Fibroblast of upper back skin (primary cell): Measurements from ENCODE around the gene ABCB4.
A peak's percentile ranks its signal among the peaks of the same experiment; 100 is the strongest.

ENCODE experiments used
- DNase-seq: peaks from one replicate; pipeline ENCODE4 v3.0.0-alpha.2; 2013

Gene ABCB4

DNA sequence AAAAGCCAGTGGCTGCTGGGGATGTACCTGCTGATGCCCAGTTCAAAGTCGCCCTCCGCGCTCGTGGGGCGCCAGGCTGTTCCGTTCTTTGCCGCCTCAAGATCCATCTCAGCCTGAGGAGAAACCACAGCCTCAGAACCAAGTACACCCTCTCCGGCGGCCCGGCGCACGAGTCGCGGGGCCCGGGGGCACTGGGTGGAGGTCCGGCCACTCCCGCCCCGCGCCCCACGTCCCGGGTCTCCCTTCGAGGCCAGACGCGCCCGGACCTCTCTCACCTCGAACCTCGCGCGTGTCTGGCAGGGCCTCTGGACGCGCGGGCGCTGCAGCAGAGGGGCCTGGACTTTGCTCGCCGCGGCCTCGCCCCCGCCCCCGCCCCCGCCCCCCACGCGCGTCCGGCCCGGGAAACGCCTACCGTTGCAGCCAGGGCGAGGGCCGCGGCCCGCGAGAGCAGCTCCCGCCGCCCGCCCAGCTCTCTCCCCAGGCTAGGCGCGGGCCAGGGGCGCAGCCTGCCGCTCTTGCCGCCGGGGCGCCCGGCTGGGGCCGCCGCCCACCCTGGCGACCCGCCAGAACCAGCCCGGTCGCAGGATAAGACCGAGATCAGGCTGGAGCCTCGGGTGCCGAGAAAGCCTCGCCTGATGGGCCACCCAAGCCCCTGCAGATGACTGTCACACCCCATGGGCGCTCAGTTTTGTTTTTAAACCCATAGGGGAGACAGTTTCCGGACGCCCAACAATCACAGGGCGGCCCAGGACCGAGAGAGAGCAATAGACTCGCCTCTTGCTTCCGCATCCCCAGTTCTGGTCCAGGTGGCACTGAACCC is at the start of gene ABCB4:
ABCB4 (minus strand) TSS at position 322 of the 820 bp plus-strand sequence; CDS start at position 107, 215 bp downstream.
- DNase-seq = no peak

DNA sequence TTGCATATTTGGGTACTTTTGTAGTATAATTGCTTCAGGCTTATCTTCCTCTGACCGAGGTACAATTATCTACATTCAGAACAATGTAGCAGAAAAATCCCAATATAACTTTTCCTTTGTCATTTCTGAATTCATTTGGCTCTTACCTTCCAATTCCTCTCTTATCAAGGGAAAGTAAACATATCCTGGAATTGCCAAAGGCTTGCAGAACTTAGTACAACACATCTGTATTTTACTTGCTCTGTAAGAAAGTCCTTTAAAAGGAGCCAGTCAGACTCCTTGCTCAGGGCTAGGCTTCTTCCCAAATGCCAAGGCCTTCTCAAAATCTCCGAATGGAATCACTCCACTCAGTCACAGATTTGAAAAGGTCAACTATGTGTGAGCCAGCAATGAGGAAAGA is 43.3 kb upstream of the ABCB4 start:
- no peak for DNase-seq

DNA sequence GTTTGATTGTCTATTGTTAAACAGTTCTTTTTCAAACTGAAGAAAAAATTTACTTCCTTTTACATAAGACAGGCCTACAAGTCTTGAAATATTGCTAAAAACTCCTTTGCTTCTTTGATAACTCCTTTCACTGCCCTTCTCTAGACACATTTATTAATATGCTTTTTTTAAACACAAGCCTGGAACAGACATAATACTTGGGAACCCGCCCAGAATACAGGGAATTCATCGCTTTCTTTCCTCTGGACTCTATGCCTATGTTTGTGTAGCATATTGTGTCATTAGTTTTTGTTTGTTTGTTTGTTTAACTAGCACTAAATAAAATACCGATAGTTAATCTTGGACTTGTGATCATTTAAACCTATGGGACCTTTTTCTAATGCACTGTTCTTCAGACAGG is 42.4 kb upstream of the ABCB4 start:
- DNase-seq = no peak

DNA sequence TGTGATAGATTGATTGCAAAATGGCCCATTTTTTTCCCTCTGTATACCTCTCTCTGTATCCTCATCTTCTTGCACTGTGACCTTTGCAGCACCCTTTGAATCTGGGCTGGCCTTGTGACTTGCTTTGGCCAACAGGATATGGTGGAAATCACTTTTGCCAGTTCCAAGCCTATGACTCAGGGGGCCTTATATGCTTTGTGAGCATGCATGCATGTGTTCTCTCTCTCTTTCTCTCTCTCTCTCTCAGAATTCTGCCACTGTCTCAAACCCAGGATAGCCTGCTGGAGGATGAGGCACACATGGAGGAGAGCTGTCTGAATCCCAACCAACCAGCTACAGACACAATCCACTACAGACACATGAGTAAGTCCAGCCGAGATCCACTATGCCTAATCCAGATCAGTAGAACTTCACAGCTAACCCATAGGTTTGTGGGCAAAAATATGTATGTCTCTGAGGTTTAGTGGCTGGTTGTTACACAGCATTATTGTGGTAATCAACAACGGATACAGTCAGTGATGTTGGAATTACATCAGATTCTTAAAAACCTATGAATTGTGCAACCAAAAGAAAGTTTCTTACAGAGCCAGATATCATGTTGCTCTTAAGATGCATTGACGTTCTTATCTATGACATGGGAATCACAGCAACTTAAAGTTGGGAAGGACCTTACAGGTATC is 41.8 kb upstream of the ABCB4 start:
- DNase-seq = peak; percentile 19

DNA sequence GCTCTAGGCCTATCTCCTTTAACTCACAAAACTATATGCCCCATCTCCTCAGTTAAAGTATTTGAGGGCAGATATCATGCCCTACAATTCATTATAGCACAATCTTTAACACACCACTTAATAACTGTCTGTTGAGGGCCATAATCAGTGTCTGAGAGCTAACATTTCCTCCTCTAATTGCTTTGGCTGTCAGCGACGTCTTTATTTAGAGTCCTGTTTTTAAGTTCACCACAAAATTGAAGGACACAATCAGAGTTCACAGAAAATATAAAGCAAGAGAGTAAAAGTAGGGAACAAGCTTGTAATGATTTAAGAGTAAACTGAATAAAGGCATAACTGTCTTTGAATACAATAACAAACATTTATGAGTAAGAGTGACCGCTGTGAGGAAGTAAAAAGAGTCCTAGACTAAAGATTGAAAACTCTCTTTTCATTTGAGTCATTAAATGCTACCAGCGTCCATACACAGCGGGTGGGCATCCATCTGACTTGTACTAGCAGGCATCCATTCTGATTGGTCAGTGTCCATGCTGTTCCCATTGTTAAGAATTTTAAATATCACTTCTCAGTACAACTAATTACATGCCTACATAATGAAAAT is 38.4 kb upstream of the ABCB4 start:
- no peak for DNase-seq

DNA sequence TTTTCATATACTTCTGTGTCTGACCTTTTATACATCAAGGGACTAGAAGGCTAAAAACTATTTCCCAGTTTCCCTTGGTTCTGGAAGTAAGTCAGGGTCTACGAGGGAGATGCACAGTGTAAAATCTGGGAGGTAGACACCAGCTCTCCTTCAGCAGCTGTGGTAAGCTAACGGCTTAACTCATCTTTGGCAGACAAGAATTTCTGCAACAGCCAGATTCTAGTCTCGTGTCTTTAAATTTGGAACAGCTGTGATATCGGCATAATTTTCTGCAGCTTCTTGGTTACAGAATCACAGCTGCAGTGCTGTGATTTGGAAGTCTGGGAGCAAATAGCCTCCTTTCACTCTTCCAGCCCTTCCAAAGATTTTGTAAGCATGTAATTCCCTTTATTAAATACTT is 37.4 kb upstream of the ABCB4 start:
- DNase-seq = peak; percentile 3

DNA sequence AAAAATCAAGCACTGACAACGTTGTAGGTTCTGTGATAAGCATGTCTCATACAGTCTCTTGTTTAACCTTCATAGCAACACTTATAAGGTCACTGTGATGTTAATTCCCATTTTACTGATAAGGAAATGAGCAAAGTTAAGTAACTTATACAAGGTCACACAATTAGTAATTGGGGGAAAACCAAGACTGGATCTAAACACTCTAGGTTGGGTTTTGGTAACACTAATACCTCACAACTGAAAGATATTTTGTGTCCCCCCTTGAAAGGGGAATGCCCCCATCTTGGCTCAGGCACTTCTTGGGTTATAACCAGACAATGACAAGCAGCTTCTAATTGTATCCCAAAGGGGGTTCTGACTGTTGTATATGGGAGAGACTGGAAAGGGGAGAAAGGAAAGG is 36.0 kb upstream of the ABCB4 start:
- no peak for DNase-seq

DNA sequence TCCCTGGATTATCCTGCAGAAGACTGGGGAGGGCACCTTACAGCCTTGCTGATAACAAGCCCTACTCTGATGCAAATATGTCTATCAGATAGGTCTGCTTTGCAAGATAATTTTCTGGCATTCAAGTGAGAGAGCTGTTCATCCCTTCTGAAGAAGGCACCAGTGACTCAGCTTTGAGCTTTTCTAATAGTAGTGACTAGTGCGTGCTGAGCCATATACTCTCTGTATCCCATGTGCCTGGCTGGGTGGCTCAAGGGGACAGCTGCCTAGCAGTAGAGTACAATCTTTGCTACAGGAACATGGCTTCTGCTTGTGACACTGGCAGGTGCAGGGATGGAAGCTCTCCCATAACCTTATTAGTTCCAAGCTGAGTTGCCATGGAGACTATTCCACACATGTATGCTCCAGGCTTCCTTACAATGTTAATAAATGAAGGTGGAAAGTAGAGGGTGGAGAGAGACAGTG is 35.0 kb upstream of the ABCB4 start:
- no peak for DNase-seq

DNA sequence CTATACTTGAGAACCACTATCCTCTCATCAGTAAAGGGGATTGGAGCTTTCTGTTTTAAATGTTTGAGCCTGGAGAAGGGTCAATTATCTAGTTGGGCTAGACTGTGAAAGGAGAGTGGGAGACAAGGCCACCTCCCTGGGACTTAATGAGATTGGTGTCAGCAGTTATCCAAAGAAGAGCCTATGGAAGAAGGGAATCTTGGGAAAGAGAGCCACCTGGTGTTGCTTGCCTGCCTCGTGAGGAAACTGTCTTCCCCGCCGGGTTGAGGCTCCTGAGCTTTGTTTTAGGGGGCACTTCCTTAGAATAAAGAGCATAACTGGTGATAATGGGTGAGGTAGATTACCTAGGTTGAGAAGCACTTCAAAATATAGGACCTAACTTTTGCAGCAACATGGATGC is 32.0 kb upstream of the ABCB4 start:
- DNase-seq = peak; percentile 2

DNA sequence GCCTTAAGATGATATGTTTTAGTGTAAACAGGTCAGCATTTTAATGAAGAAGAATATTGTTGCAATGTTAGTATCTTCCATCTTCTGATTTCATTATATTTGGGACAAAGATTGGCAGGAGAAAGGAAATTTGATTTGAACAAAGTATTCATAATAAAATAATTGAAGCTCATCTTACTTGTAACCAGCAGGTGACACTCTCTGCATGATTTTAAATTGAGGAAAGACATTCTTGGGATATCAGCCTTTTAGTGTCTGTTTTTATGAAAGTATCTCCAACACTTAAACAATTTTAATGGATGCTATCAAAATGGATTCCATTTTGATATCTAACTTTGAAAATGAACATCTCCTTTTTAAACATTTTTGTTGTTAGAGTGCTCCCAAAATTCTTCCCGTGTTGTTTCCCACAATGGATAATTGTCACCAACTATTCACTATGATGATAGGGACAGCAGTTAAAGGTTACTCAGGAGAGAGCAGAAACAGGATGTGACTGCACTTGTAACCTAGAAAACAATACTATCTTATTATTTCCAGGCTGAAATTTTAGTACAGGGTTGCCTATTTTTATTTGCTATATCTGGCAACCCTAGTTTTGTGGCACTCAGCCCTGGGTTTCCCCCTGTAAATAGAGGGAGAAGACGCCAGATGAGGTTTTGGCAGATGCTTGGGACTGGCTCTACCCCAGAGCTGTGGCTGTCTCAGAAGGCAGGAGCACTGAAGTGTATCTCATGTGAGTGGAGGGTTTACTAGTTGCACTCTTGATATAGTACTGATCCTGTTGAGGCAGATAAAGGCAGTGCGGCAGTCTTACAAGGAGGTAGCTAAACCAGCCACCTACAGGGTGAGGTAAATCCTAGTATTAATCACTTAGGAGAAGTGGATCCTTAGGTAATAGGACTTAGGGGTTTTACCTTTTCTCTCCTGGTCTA is 31.0 kb upstream of the ABCB4 start:
- DNase-seq = peak; percentile 23

DNA sequence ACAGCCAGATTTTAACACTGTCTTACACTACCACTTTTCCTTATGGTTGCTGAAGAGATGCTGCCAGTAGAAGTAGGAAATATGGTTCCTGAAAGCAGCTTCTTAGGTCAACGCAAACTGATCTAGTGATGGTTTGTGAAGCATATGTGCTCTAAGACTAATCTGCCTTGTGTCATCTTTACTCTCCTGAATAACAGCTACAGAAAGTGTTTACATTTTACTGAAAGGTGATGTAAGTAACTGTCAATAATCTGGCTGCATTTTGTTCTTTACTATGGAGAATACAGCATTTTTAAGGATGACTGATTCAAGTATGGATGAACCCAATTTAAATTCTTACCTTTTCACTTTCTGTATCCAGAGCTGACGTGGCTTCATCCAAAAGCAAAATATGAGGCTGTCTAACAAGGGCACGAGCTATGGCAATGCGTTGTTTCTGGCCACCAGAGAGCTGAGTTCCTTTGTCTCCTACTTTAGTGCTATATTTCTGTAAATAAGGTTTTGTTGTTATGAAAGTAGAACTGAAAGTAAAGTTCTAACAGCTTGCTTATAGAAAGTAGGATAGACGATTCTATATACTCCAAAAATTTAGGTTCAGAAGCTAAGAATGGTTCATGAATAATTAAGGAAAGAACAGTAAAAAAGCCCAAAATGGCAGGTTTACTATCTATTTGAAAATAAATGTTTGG is 30.2 kb upstream of the ABCB4 start:
- DNase-seq = no peak

DNA sequence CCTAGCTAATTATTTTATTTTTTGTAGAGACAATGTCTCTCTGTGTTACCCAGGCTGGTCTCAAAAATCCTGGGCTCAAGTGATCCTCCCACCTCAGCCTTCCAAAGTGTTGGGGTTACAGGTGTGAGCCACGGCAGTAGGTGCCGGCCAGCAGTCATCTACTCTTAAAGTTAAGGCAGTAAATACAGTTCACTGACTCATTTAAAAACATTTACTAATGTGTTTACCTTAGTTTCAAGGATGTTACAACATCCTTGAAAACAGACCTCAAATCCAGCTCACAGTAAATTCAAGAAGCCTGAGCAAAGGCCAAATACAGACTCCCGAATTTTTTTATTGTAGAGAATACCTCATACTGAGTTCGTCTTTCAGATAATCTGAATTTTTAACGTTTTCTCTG is 29.6 kb upstream of the ABCB4 start:
- no peak for DNase-seq

DNA sequence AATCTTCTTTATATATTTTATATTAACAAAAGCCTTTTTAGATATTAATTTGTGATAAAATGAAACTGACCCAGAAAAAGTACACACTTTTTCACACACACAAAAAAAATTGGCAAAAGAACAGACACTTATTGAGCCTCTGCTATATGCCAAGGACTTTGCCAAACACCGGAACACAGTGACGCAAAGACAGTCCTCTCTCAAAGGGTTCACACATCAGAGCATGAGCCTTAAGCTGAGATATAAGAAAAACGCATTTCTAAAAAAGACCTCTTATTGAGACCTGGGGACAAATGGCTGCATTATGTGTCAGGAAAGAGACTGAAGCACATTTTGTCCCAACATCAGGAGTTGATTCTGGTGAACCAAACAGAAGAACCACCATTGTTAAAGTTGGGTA is 24.0 kb upstream of the ABCB4 start:
- DNase-seq = no peak

DNA sequence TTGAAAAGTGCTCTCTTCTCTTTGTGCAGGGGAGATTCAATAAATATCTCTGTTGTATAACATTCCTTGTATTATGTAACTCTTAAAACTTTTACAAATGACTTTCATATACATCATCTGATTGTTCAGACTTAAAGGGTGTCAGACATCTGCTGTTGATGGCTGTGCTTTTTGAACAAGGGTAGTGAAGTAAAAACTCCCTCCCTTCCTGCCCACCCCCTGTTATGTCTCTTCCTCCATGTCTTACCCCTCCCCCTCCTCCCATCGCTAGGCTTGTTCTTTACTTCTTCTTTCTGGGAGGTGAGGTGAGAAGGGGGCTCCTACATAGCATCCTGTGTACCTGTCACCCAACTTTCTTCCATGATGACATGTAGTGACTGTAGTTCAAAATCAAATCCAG is 23.4 kb upstream of the ABCB4 start:
- DNase-seq = no peak

DNA sequence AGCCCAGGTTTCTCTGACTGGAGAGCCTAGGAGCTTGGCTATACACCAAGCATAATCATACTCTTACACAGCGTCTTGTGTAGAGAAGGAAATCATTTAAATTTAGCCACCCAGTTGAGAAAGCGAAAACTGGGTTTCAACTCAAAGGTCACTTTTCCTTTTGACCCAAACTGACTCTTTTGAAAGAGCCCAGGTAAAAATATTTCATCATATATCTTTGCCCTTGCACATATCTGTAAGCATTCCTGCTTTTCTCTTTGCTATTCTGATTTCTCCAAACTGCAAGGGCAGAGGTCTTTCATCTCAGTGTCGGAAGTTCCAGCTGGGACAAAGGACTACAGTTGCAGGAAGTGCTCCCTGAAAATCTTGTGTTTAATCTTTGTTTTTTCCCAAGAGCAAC is 22.0 kb upstream of the ABCB4 start:
- no peak for DNase-seq

DNA sequence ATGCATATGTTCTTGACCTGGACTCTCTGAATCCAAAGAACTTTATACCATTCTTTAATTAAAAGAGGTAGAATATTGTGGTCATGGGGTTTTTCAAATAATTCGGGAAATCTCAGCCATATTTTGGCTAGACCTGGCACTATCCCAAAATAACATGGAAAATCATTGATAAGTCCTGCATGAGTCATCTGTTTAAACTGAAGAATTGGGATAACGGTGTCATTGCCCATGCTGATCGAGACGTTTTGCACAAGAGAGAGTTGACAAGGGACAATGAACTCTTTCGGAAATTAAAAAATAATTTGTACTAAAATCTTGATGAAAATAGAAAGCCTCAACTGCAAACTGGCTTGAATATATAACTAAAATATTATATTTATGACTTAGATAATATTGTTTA is 19.9 kb upstream of the ABCB4 start:
- no peak for DNase-seq

DNA sequence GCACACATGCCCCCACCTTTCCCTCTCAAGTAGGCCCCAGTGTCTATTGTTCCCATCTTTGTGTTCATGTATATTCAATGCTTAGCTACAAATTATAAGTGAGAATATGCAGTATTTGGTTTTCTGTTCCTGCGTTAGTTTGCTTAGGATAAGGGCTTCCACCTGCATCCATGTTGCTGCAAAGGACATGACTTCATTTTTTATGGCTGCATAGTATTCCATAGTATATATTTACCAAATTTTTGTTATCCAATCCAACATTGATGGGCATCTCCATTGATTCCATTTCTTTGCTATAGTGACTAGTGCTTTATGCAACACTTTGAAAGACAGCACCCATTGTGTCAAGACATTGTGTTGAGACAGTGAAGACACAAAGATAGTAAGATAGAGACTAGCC is 19.0 kb upstream of the ABCB4 start:
- no peak for DNase-seq

DNA sequence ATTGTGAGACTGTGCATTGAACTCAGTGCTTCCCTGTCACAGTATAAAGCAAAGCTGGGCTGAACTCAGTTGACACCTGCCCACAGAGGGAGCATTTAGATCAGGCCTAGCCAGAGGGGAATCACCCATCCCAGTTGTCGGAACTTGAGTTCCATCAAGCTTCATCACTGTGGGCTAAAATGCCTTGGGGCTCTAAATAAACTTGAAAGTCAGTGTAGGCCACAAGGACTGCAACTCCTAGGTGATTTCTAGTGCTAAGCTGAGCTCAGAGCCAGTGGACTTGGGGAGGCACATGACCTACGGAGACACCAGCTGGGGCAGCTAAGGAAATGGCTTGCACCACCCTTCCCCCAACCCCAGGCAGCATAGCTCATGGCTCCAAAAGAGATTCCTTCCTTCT is 7.7 kb upstream of the ABCB4 start:
- no peak for DNase-seq

DNA sequence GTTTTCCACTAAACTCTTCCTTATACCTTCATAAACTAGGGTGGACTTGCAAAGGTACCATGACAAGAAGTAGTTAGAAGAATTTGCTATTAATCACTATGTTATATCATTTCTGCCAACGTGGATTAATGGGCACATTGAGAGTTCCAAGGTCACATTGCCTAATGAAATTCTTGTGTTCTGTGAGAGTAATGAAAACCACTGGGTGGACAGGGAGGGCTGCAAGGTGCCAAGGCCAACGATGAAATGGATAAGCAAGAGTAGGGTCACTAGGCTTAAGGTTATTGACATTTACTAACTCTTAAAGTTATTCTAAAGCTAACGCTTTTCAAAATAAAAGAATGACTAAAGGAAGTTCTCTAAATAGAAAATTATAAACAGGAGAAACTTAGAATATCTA is 6.6 kb upstream of the ABCB4 start:
- DNase-seq = no peak

DNA sequence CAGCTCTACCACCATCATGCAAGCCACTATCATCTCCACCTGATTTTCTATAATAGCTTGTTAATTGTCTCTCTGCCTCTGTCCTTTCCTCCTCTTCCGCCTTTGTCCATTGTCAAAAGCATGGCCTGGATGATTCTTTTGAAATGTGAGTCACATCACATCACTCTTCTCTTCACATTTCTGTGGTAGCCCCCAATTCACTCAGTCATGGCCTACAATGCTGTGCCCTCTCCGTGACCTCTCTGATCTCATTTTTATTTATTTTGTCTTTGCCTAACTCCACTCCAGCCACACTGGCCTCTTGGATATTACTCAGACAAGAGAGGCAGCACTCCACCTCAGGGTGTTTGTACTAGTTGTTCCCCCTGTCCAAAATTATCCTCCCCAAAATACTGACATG is 4.9 kb upstream of the ABCB4 start:
- peak; percentile 58 for DNase-seq

DNA sequence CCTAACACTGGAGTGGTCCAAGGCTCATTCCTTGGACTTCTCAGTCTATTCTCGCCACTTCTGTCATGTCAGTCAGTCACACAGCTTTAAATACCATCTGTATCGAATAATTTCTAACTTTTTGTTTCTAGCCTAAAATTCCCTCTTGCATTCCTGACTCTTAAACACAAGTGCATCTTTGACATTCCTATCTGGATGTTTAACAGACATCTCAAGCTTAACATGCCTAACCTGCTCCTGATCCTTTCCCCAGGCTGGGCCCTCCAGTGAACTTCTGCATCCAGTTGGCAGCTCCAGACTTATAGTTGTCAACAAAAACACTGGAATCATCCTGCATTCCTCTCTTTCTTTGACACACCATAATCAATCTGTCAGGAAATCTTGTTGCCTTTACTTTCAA is 4.5 kb upstream of the ABCB4 start:
- peak; percentile 36 for DNase-seq

DNA sequence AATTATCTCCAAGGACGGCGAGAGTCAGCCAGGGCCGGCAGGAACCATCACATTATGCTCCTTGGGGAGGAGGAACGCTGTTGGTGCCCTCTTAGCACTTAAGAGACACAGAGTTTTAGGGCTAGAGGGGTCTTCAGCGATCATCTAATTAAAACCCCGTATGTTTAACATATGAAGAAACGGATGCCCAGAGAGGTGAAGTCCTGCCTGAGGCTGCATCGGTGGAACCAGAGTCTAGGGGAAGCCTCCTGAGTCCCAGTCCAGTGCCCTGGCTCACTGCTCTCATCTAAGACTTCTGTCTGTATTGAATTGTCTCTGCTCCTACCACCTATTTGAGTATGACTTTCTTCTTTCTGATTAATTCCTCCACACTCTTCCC is 688 bp upstream of the ABCB4 start:
- no peak for DNase-seq
